Skeletal muscle satellite cell (primary cell): Measurements from ENCODE around the gene GDE1.
"Not testable (repeated sequence)": the region's sequence is repeated elsewhere in the genome, so short reads cannot be mapped to it uniquely, and the experiment has no call there.

ENCODE experiments used
- H3K27me3 ChIP-seq: 2 replicates; pipeline ENCODE4 v1.7.0; 2013; ENCODE audit warnings: low read length; ENCODE audit not compliant: control insufficient read depth, insufficient read depth
- H3K36me3 ChIP-seq: 2 replicates; pipeline ENCODE4 v1.7.0; 2013; ENCODE audit warnings: mild to moderate bottlenecking, control low read depth, low read length; ENCODE audit not compliant: insufficient read depth
- H3K4me1 ChIP-seq: 2 replicates; pipeline ENCODE4 v1.7.0; 2013; ENCODE audit warnings: low read length; ENCODE audit not compliant: control insufficient read depth, insufficient read depth
- H3K4me2 ChIP-seq: 2 replicates; pipeline ENCODE4 v1.7.0; 2013; ENCODE audit warnings: mild to moderate bottlenecking, low read length
- H3K4me3 ChIP-seq: 2 replicates; pipeline ENCODE4 v1.7.0; 2013; ENCODE audit warnings: low read length
- H3K9ac ChIP-seq: 2 replicates; pipeline ENCODE4 v1.7.0; 2013; ENCODE audit warnings: mild to moderate bottlenecking, low read depth, low read length, moderate library complexity
- H3K9me3 ChIP-seq: replicated peaks from 2 replicates; pipeline ENCODE4 v1.7.0; 2013; ENCODE audit warnings: mild to moderate bottlenecking, control low read depth, low read length

GDE1 gene

DNA sequence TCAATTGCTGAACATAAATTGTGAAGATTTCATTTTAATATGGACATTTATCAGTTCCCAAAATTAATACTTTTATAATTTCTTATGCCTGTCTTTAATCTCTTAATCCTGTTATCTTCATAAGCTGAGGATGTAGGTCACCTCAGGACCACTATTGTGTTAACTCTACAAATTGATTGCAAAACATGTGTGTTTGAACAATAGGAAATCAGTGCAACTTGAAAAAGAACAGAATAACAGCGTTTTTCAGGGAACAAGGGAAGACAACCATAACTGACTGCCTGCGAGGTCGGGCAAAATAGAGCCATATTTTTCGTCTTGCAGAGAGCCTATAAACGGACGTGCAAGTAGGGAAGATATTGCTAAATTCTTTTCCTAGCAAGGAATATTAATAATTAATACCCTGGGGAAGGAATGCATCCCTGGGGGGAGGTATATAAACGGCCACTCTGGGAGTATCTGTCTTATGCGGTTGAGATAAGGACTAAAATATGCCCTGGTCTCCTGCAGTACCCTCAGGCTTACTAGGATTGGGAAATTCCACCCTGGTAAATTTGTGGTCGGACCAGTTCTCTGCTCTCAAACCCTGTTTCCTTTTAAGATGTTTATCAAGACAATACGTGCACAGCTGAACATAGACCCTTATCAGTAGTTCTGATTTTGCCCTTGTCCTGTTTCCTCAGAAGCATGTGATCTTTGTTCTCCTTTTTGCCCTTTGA is 21.5 kb upstream of the GDE1 start:
- not testable (repeated sequence) for H3K9ac ChIP-seq, H3K27me3 ChIP-seq, H3K9me3 ChIP-seq, H3K4me2 ChIP-seq, H3K4me3 ChIP-seq, H3K4me1 ChIP-seq
- H3K36me3 ChIP-seq = peaks cover 30% of the 10 kb centered on the region

DNA sequence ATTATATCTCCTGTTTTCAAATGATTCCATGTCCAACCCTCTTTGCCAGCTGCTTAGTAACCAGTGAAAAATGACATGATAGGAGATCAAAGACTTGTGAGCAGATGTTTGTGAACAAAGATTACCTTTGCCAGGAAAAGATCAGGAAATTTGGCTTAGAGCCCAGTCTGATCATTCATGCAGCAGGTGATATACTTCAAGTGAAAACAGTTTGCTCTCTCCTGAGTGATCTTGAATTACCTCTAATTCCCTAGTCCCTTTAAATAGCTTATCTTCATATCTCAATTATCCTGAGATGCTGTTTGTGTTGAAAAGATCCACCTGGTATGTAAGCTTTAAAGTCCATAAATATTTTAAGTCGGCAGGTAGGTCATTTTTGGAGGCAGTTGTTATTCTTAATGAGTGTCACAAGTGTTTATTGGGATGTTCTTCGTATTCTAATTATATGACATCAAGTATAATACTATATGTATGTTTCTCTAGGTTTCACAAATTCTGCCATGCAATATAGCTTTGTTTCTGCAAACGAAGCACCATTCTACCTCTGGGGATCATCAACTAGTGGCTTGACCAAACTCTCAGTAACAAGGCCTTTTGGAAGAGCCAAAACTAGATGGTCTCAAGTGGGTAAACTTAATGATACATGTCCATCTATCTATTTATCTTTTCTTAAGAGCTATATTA is 20.4 kb upstream of the GDE1 start:
- H3K9me3 ChIP-seq = no peaks in the 10 kb centered on the region
- no peaks in the 10 kb centered on the region for H3K27me3 ChIP-seq
- H3K4me1 ChIP-seq = no peaks in the 10 kb centered on the region
- H3K4me3 ChIP-seq = no peak overlapping the region
- H3K9ac ChIP-seq = no peak overlapping the region
- no peak overlapping the region for H3K4me2 ChIP-seq
- peaks cover 27% of the 10 kb centered on the region for H3K36me3 ChIP-seq

DNA sequence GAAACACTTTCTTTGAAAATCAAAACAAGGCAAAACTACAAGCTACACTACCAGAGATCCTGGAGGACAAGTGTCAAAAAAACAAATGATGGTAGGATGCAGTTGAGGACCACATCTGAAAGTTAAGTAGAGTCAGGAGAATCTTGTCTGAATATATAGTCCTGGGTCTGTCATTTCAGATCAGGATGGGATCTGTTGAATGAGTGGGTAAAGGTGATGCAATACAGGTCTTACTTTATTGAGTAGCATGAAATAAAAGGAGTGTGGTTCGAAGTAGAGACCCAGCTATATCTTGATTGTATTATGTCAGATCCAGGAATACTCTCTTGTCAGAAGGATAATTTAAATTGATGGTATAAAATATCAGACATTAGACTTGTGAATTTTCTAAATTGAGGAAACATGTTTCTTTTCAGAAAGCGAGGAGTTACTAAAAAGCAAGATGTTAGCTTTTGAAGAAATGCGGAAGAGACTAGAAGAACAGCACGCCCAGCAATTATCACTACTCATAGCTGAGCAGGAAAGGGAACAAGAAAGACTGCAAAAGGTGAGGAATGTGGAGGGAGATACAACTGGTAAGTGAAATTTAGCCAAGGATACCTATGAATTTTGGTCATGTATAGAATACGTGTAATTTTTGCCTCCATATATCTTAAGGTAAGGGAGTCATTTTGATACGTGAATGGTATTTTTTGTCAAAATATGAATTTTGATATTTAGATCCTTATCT is 18.5 kb upstream of the GDE1 start:
- H3K4me1 ChIP-seq = no peaks in the 10 kb centered on the region
- H3K4me2 ChIP-seq = no peak overlapping the region
- H3K36me3 ChIP-seq = peaks cover 40% of the 10 kb centered on the region
- H3K9me3 ChIP-seq = no peaks in the 10 kb centered on the region
- no peak overlapping the region for H3K9ac ChIP-seq
- H3K27me3 ChIP-seq = no peaks in the 10 kb centered on the region
- H3K4me3 ChIP-seq = no peak overlapping the region

DNA sequence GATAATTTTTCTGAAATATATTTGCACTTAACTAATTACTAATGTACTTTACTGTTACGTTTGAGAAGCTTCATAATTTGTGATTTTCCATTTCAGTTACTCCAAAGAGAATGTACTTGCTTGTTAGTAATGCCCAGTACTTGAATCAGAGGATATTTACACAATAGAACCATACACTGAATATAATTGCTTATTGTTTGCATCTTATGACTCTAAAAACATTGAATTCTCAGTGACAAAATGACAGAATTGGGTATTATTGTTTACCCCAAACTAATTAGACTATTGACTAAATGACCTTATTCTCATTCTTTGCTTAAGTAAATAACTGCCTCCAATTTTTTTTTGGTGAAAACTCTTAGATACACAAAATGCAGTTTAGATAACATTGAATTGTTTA is 10.7 kb upstream of the GDE1 start:
- H3K36me3 ChIP-seq = peaks cover 32% of the 10 kb centered on the region
- no peaks in the 10 kb centered on the region for H3K27me3 ChIP-seq
- no peak overlapping the region for H3K9ac ChIP-seq

DNA sequence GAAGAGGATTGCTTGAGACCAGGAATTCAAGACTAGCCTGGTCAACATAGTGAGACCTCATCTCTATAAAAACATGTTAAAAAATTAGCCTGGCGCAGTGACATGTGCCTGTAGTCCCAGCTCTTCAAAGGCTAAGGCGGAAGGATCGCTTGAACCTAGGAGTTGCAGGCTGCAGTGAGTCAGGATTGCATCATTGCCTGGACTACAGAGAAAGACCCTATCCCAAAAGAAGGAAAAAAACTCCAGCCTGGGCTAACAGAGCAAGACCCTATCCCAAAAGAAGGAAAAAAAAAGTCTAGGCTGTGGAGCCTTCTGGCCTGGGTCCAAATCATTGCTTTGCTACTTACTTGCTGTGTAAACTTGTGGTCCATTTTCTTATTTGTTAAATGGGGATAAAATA is 6.8 kb upstream of the GDE1 start:
- Histone ChIP-seq H3K4me3 (no peak overlapping the region), H3K9me3 (no peaks in the 10 kb centered on the region), H3K4me2 (no peak overlapping the region), H3K9ac (no peak overlapping the region), H3K36me3 (peaks cover 19% of the 10 kb centered on the region), H3K27me3 (no peaks in the 10 kb centered on the region), H3K4me1 (peaks cover 8% of the 10 kb centered on the region)

More for the DNA sequence above, 10.7 kb upstream of the GDE1 start:
- Histone ChIP-seq H3K4me1 (no peaks in the 10 kb centered on the region), H3K9me3 (no peaks in the 10 kb centered on the region), H3K4me2 (no peak overlapping the region), H3K4me3 (no peak overlapping the region)

DNA sequence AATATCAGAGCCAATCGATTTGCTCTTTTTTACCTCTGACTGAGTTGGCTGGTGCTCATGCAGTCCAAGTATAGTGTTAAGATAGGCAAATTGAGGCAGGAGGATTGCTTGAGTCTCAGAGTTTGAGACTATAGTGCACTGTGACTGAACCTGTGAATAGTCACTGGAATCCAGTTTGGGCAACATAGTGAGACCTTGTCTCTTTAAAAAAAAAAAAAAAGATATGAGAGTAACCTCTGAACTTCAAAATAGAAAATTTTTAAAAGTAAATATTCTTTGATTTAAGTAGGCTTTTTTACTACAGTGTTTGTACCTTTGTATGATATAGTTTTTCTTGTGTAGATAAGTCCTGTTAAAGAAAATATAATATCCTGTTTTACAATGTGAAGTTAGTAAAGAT is 5.3 kb upstream of the GDE1 start:
- Histone ChIP-seq H3K36me3 (peaks cover 15% of the 10 kb centered on the region), H3K4me2 (no peak overlapping the region), H3K4me3 (no peak overlapping the region), H3K4me1 (peaks cover 8% of the 10 kb centered on the region), H3K27me3 (no peaks in the 10 kb centered on the region), H3K9me3 (no peaks in the 10 kb centered on the region), H3K9ac (no peak overlapping the region)

DNA sequence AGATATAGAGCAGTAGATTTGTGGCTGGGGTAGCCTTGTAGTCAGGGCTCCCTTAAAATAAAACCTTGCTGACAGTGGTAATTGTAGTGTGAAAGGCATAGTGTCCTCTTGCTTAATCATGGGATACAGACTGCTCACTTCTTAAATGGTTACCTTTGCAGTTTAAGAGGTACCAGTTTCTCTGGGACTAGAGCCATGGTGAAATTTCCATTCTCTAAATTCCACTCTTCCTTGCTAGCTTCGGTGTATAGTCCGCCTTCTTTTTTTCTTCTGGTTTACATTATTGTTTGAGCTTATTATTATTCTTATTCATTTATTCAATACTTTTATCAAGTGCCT is 3.5 kb upstream of the GDE1 start:
- Histone ChIP-seq H3K36me3 (peaks cover 12% of the 10 kb centered on the region), H3K27me3 (no peaks in the 10 kb centered on the region), H3K9me3 (no peaks in the 10 kb centered on the region), H3K4me3 (peak overlapping the region; percentile 93), H3K4me1 (peaks cover 16% of the 10 kb centered on the region), H3K4me2 (peak overlapping the region; percentile 92), H3K9ac (peak overlapping the region; percentile 83)

DNA sequence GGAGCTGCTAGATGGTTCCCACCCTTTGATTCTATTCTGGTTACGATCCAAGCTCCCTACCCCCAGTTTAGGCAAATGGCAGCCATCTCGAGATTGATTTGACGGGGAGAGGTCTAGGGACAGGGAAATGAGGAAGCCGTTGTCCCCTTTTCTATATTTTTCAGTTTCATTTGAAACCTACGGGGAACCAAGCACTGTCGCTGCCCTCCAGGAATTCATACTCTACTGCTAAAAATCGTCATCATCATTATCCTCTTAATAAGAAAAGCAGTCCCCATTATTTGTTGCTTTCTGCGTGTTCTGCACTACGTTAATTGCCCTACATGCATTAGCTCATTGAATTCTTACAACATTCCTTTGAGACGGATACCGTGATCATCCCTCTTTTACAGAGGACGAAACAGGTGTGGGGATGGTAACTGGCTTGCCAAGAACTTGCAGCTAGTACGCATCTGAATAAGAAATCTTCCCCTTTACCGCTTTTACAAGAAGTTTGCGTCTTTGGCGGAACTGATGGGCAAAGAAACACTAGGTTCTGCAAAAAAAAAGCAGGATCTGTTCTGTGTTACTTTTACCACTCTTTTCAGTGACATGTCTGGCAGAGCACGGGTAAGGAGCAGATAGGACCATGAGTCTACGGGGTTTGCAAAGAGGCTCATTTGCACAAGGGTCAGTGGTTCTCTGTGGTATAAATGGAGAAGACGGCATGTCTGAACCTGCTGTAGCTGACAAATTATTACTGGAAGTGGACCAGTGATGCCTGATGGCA is 2.9 kb upstream of the GDE1 start:
- no peaks in the 10 kb centered on the region for H3K27me3 ChIP-seq
- peaks cover 20% of the 10 kb centered on the region for H3K4me1 ChIP-seq
- no peaks in the 10 kb centered on the region for H3K9me3 ChIP-seq
- peak overlapping the region; percentile 93 for H3K4me3 ChIP-seq
- H3K4me2 ChIP-seq = peak overlapping the region; percentile 92
- H3K36me3 ChIP-seq = peaks cover 12% of the 10 kb centered on the region
- H3K9ac ChIP-seq = peak overlapping the region; percentile 83

DNA sequence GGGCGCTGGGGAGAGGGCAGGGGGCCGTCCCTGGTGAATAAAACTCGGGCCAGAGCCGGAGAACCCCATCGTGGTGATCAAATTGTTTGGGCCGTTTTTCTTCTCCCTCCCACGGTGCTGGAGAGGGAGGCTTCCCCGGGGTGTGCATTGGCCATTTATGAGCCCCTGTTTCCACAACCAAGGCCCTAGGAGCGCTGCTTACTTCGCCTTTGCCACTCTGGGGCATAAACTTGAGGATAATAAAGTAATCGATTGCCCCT is 2.4 kb upstream of the GDE1 start:
- Histone ChIP-seq H3K4me2 (peak overlapping the region; percentile 92), H3K27me3 (no peaks in the 10 kb centered on the region), H3K36me3 (peaks cover 12% of the 10 kb centered on the region), H3K9ac (peak overlapping the region; percentile 83), H3K4me3 (peak overlapping the region; percentile 93), H3K9me3 (no peaks in the 10 kb centered on the region), H3K4me1 (peaks cover 20% of the 10 kb centered on the region)

DNA sequence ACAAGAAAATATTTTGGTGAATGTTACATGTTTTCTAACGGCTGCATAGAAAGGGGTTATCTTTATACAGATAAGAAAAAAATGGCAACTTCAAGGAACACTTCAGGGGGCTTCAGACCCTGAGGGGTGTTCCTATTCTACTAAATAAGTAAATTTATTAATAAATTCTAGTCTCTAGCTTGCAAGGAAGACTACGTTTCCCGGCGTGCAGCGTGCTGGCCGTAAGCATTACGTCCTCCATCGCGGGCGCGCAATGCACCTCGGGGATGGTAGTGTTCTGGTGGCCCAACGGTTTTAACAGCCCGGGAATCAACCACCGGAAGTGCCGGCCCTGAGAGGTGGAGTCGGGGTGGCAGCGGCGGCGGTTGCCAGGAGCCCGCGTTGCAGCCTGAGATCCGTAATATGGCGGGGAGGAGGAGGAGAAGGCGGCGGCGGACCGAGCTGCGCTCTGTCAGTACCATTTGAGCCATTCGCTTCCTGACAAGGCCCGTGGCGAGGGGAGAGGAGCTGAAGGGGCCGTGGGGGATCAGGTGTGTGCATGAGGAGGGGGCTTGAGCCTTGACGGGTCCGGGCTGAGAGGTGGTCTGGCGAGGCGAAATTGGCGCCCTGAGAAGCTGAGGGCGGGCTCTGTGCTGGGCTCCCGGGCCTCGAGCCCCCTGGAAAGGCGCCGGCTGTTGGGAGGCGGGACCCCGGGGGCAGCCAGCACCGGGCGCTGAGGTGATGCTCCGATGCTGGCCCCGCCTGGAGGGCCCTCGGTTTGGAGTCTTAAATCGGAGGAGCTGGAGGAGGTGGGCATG is 1.9 kb upstream of the GDE1 start, which contains the start of gene CCP110:
Gene CCP110, plus strand, starts transcription at position 384 of the 797 bp plus-strand sequence. CDS start 3,940 bp downstream, outside the sequence.
- Histone ChIP-seq H3K4me1 (peaks cover 20% of the 10 kb centered on the region), H3K4me2 (peak within 1 kb of the TSS; percentile 92), H3K9me3 (no peaks in the 10 kb centered on the region), H3K36me3 (peaks cover 11% of the 10 kb centered on the region), H3K9ac (peak within 1 kb of the TSS; percentile 83), H3K27me3 (no peaks in the 10 kb centered on the region), H3K4me3 (peak within 1 kb of the TSS; percentile 93)

DNA sequence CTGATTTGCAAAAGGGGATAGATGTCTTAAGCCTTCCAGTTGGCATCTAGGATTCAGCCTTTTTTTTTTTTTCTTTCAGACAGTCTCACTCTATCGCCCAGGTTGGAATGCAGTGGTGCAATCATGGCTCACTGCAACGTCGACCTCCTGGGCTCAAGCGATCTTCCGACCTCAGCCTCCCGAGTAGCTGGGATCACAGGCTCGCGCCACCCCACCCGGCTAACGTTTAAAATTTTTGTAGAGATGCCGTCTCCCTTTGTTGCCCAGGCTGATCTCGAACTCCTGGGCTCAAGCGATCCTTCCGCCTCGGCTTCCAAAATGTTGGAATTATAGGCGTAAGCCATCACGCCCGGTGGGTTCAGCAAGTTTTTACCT is 1.3 kb upstream of the GDE1 start:
- Histone ChIP-seq H3K4me2 (no peak overlapping the region), H3K27me3 (no peaks in the 10 kb centered on the region), H3K9ac (no peak overlapping the region), H3K4me1 (peaks cover 20% of the 10 kb centered on the region), H3K4me3 (no peak overlapping the region), H3K36me3 (peaks cover 5% of the 10 kb centered on the region), H3K9me3 (no peaks in the 10 kb centered on the region)
